IMR-90 (cell line): Measurements from ENCODE around the gene POMT2. TPM values are rescaled to one million over a fixed set of nuclear protein-coding genes. Genes with fewer than 3 reads are reported as not detected.

ENCODE experiments used
- ATAC-seq: fragments of 200-7000 bp; cut with Tn5 transposase; 2 replicates; pipeline ENCODE4 v1.9.1; 2020; ENCODE audit warnings: low read depth, mild to moderate bottlenecking, moderate library complexity
- BruUV-seq: library from RNA; stranded (reverse); fragments of 400-500 nt; replicated peaks from 2 replicates; lab custom pipeline; 2021; lab: Mats Ljungman, UMichigan
- CTCF ChIA-PET: fragments of 300-600 bp; formaldehyde crosslinking; extraction: SDS; loops from one replicate; lab custom pipeline; 2021; ENCODE audit warnings: antibody characterized with exemption; lab: Yijun Ruan, JAX
- POLR2A ChIA-PET: fragments of 300-600 bp; sonication (Branson Sonifier 250); formaldehyde crosslinking; loops from one replicate; lab custom pipeline; 2022; ENCODE audit warnings: antibody characterized with exemption; ENCODE audit not compliant: unreplicated experiment; lab: Charles Lee
- DNase-seq: peaks from one replicate; pipeline ENCODE4 v3.0.0; 2013
- H2AFZ ChIP-seq: replicated peaks from 2 replicates; pipeline ENCODE3; 2013; ENCODE audit warnings: low read length, mild to moderate bottlenecking; ENCODE audit not compliant: poor library complexity
- H2AK5ac ChIP-seq: 2 replicates; pipeline ENCODE4 v1.6.1; 2013; ENCODE audit warnings: low read depth, low read length, inconsistent platforms
- H2AK9ac ChIP-seq: replicated peaks from 2 replicates; pipeline ENCODE3; 2013; ENCODE audit warnings: mild to moderate bottlenecking, low read depth, low read length, moderate library complexity; ENCODE audit not compliant: poor library complexity
- H2BK120ac ChIP-seq: 2 replicates; pipeline ENCODE4 v1.6.1; 2013; ENCODE audit warnings: low read depth, low read length, inconsistent platforms
- H2BK15ac ChIP-seq: 3 replicates; pipeline ENCODE4 v1.6.1; 2013; ENCODE audit warnings: low read depth, low read length, inconsistent platforms
- H2BK20ac ChIP-seq: 2 replicates; pipeline ENCODE4 v1.6.1; 2013; ENCODE audit warnings: low read depth, mild to moderate bottlenecking, inconsistent platforms, low read length, moderate library complexity
- H2BK5ac ChIP-seq: 2 replicates; pipeline ENCODE4 v1.6.1; 2013; ENCODE audit warnings: mild to moderate bottlenecking, low read depth, low read length, inconsistent platforms; ENCODE audit not compliant: poor library complexity, severe bottlenecking
- H3K14ac ChIP-seq: replicated peaks from 2 replicates; pipeline ENCODE4 v1.6.1; 2013; ENCODE audit warnings: low read depth, low read length, inconsistent platforms
- H3K18ac ChIP-seq: 2 replicates; pipeline ENCODE4 v1.6.1; 2013; ENCODE audit warnings: low read depth, low read length, control low read depth
- H3K23ac ChIP-seq: 2 replicates; pipeline ENCODE4 v1.6.1; 2013; ENCODE audit warnings: low read depth, low read length, inconsistent platforms
- H3K27ac ChIP-seq: 2 replicates; pipeline ENCODE4 v1.5.1; 2013; ENCODE audit warnings: mild to moderate bottlenecking, control low read depth, low read length; ENCODE audit not compliant: insufficient read depth
- H3K27me3 ChIP-seq: 2 replicates; pipeline ENCODE4 v1.6.1; 2013; ENCODE audit warnings: low read length; ENCODE audit not compliant: control insufficient read depth, insufficient read depth
- H3K36me3 ChIP-seq: 2 replicates; pipeline ENCODE4 v1.6.1; 2013; ENCODE audit warnings: low read length, mixed read lengths; ENCODE audit not compliant: control insufficient read depth, insufficient read depth
- H3K4ac ChIP-seq: 2 replicates; pipeline ENCODE4 v1.6.1; 2013; ENCODE audit warnings: low read depth, low read length, inconsistent platforms
- H3K4me1 ChIP-seq: 2 replicates; pipeline ENCODE4 v1.6.1; 2013; ENCODE audit warnings: low read length, mixed read lengths; ENCODE audit not compliant: control insufficient read depth, insufficient read depth
- H3K4me2 ChIP-seq: 2 replicates; pipeline ENCODE4 v1.6.1; 2013; ENCODE audit warnings: low read depth, mild to moderate bottlenecking, control low read depth, low read length, moderate library complexity
- H3K4me3 ChIP-seq: 2 replicates; pipeline ENCODE4 v1.5.1; 2013; ENCODE audit warnings: low read depth, mild to moderate bottlenecking, control low read depth, low read length, moderate library complexity; ENCODE audit not compliant: insufficient read depth
- H3K56ac ChIP-seq: 2 replicates; pipeline ENCODE4 v1.6.1; 2013; ENCODE audit warnings: low read length, inconsistent platforms; ENCODE audit not compliant: insufficient read depth; ENCODE audit errors: extremely low read depth
- H3K79me1 ChIP-seq, 2 experiments: 2 replicates each; pipeline ENCODE4 v1.6.1; 2013; ENCODE audit warnings: low read length in 2 of 2, inconsistent platforms in 1 of 2, low read depth in 1 of 2
- H3K9ac ChIP-seq: 2 replicates; pipeline ENCODE4 v1.6.1; 2013; ENCODE audit warnings: low read depth, low read length, control low read depth
- H3K9me1 ChIP-seq: 2 replicates; pipeline ENCODE4 v1.6.1; 2013; ENCODE audit warnings: low read length, inconsistent platforms; ENCODE audit not compliant: insufficient read depth
- H3K9me3 ChIP-seq: 2 replicates; pipeline ENCODE4 v1.6.1; 2013; ENCODE audit warnings: low read length; ENCODE audit not compliant: control insufficient read depth, insufficient read depth
- H4K20me1 ChIP-seq: 2 replicates; pipeline ENCODE4 v1.6.1; 2013; ENCODE audit warnings: low read length, inconsistent platforms; ENCODE audit not compliant: insufficient read depth
- H4K5ac ChIP-seq: 2 replicates; pipeline ENCODE4 v1.6.1; 2013; ENCODE audit warnings: mild to moderate bottlenecking, low read depth, low read length, control low read depth
- H4K8ac ChIP-seq, 2 experiments: 2 replicates each; pipeline ENCODE4 v1.6.1; 2013; ENCODE audit warnings: low read depth in 2 of 2, low read length in 2 of 2, control low read depth in 1 of 2, inconsistent platforms in 1 of 2
- H4K91ac ChIP-seq: 2 replicates; pipeline ENCODE4 v1.6.1; 2013; ENCODE audit warnings: low read depth, low read length, inconsistent platforms; ENCODE audit not compliant: insufficient read depth
- BHLHE40 ChIP-seq: fragments of 150-350 bp; IDR thresholded peaks from 2 replicates; pipeline ENCODE4 v1.6.1; 2016; ENCODE audit warnings: mild to moderate bottlenecking, low read depth, low read length
- CEBPB ChIP-seq: IDR thresholded peaks from 2 replicates; pipeline ENCODE4 v1.6.1; 2012; ENCODE audit warnings: low read depth, low read length, improper control_type of control experiment
- CHD1 ChIP-seq: IDR thresholded peaks from 2 replicates; pipeline ENCODE4 v1.6.1; 2012; ENCODE audit warnings: low read depth, low read length, improper control_type of control experiment
- CTCF ChIP-seq: conservative IDR thresholded peaks from 2 replicates; pipeline ENCODE4 v1.5.1; 2012; ENCODE audit warnings: mild to moderate bottlenecking, low read depth, low read length, improper control_type of control experiment
- ELK1 ChIP-seq: fragments of 150-350 bp; IDR thresholded peaks from 2 replicates; pipeline ENCODE4 v1.6.1; 2016; ENCODE audit warnings: low read depth, mild to moderate bottlenecking, low read length, moderate library complexity, borderline replicate concordance
- FOS ChIP-seq: fragments of 150-350 bp; IDR thresholded peaks from 2 replicates; pipeline ENCODE4 v1.6.1; 2016; ENCODE audit warnings: low read depth, low read length
- MAFK ChIP-seq: IDR thresholded peaks from 2 replicates; pipeline ENCODE4 v1.6.1; 2012; ENCODE audit warnings: low read depth, low read length, improper control_type of control experiment
- MAZ ChIP-seq: IDR thresholded peaks from 2 replicates; pipeline ENCODE4 v1.6.1; 2012; ENCODE audit warnings: low read depth, mild to moderate bottlenecking, low read length, improper control_type of control experiment, moderate library complexity, borderline replicate concordance
- POLR2A ChIP-seq: IDR thresholded peaks from 2 replicates; pipeline ENCODE4 v1.6.1; 2012; ENCODE audit warnings: mild to moderate bottlenecking, low read depth, low read length
- RAD21 ChIP-seq: IDR thresholded peaks from 2 replicates; pipeline ENCODE4 v1.6.1; 2012; ENCODE audit warnings: low read length, improper control_type of control experiment
- RCOR1 ChIP-seq: IDR thresholded peaks from 2 replicates; pipeline ENCODE4 v1.6.1; 2012; ENCODE audit warnings: mild to moderate bottlenecking, low read length, improper control_type of control experiment; ENCODE audit not compliant: insufficient replicate concordance
- SMC3 ChIP-seq: fragments of 150-350 bp; IDR thresholded peaks from 2 replicates; pipeline ENCODE4 v1.6.1; 2016; ENCODE audit warnings: low read depth, mild to moderate bottlenecking, antibody characterized with exemption, low read length, moderate library complexity
- USF2 ChIP-seq: fragments of 150-350 bp; IDR thresholded peaks from 2 replicates; pipeline ENCODE4 v1.6.1; 2017; ENCODE audit warnings: mild to moderate bottlenecking, antibody characterized with exemption, low read length, low read depth
- WGBS, 2 experiments: methylation state at CpG; one replicate each; pipeline versions ENCODE4 v1.1.5 to v1.1.7; 2013; ENCODE audit warnings: missing lambda C conversion rate in 2 of 2; ENCODE audit not compliant: insufficient read length in 1 of 2; ENCODE audit errors: extremely low coverage in 2 of 2; 5-methylcytosine and 5-hydroxymethylcytosine counted together
- dilution Hi-C: fragments of 300-500 bp; cut with HindIII; formaldehyde crosslinking; loops from one replicate; pipeline ENCODE4 v1.14.3; 2018; ENCODE audit warnings: low sequenced_read_pairs; ENCODE audit not compliant: unreplicated experiment
- in situ Hi-C: fragments of 300-500 bp; cut with MboI; formaldehyde crosslinking; loops from 3 replicates; pipeline ENCODE4 v1.14.3; 2019; ENCODE audit warnings: low sequenced_read_pairs, inconsistent platforms, mixed read lengths
- intact Hi-C: fragments of 100-400 bp; cut with micrococcal nuclease; formaldehyde crosslinking; loops from 2 replicates; pipeline ENCODE4 v1.10.0; 2022
- polyA plus RNA-seq, 3 experiments: library from polyadenylated mRNA; depleted of rRNA; stranded (reverse); fragments of >200 nt; gene quantifications; 2 replicates each; pipeline ENCODE4 v1.2.3, GENCODE V29; 2012; ENCODE audit warnings: low replicate concordance in 1 of 3
- total RNA-seq: library from RNA; depleted of rRNA; stranded (reverse); fragments of >200 nt; gene quantifications from 2 replicates; pipeline ENCODE4 v1.2.3, GENCODE V29; 2012

Gene POMT2
- total and polyA plus RNA-seq, 2 of the 4 experiments (the other 2 are of a cell fraction): 6.5 to 13.0 TPM

- TF ChIP-seq USF2: no peak
- TF ChIP-seq CEBPB: no peak
- no peak for TF ChIP-seq CHD1
These were observed 48.6 kb upstream of the POMT2 start (continued) for GRCh38 chr14:77369285-77369684.

GRCh38 chr14:77364146-77364545, 43.5 kb upstream of the POMT2 start:
- no peak overlapping the region for H3K56ac ChIP-seq
- H4K8ac ChIP-seq: no peak overlapping the region
- ATAC-seq: no peak
- no peak overlapping the region for H3K27ac ChIP-seq
- H4K20me1 ChIP-seq: no peaks in the 10 kb centered on the region
- H3K4ac ChIP-seq: no peak overlapping the region
- H3K18ac ChIP-seq: no peak overlapping the region
- ChIA-PET POLR2A (no interaction called here), CTCF (no interaction called here)
- H3K9me1 ChIP-seq: no peaks in the 10 kb centered on the region
- H3K4me3 ChIP-seq: no peak overlapping the region
- H3K9ac ChIP-seq: no peak overlapping the region
- in situ Hi-C loops (no loop called here), intact Hi-C loops (no loop called here), dilution Hi-C loops (no loop called here)
- no peaks in the 10 kb centered on the region; a peak in 1 of 4 replicates for H3K79me1 ChIP-seq
- no peak overlapping the region for H2AK5ac ChIP-seq
- no peak overlapping the region for H4K5ac ChIP-seq
- H3K23ac ChIP-seq: no peak overlapping the region
- no peaks in the 10 kb centered on the region; the same call in 1 of the 2 replicates for H3K27me3 ChIP-seq
- no peak overlapping the region for H2AFZ ChIP-seq
- no peak overlapping the region for H2BK20ac ChIP-seq
- no peak for DNase-seq
- no peaks in the 10 kb centered on the region for H3K4me1 ChIP-seq
- H3K36me3 ChIP-seq: no peaks in the 10 kb centered on the region
- no peak overlapping the region for H2AK9ac ChIP-seq
- H2BK120ac ChIP-seq: no peak overlapping the region
- no CpG with 5 or more reads among the region's 3 CpGs for WGBS, 2 experiments
- H3K9me3 ChIP-seq: no peaks in the 10 kb centered on the region
- no peak overlapping the region for H2BK15ac ChIP-seq
- H2BK5ac ChIP-seq: no peak overlapping the region
- H3K14ac ChIP-seq: no peak overlapping the region
- no peak overlapping the region for H4K91ac ChIP-seq
- BruUV-seq: no TSS peak
- no peak overlapping the region for H3K4me2 ChIP-seq
- no peak for TF ChIP-seq FOS
- TF ChIP-seq BHLHE40: no peak
- TF ChIP-seq RCOR1: no peak
- no peak for TF ChIP-seq USF2
- TF ChIP-seq RAD21: no peak
- no peak for TF ChIP-seq POLR2A
- no peak for TF ChIP-seq ELK1
- TF ChIP-seq SMC3: no peak
- TF ChIP-seq MAFK: no peak
- no peak for TF ChIP-seq CTCF
- TF ChIP-seq MAZ: no peak
- TF ChIP-seq CHD1: no peak
